ENCODE measurements around the gene SLC38A9.
A peak's percentile ranks its signal among the peaks of the same experiment; 100 is the strongest.
"Not testable (repeated sequence)": the region's sequence is repeated elsewhere in the genome, so short reads cannot be mapped to it uniquely, and the experiment has no call there.

SLC38A9 gene

GRCh38 chr5:55609413-55609812, 102.7 kb downstream of the SLC38A9 start:
- DNase-seq (ENCODE audit: low spot score), result no peak

GRCh38 chr5:55608595-55609349, 103.4 kb downstream of the SLC38A9 start:
- no peak for DNase-seq (ENCODE audit: low spot score)

- not testable (repeated sequence) for DNase-seq (ENCODE audit: low spot score)
Measured at GRCh38 chr5:55607309-55607708, 104.8 kb downstream of the SLC38A9 start.

- no peak for DNase-seq (ENCODE audit: low spot score)
Measured at GRCh38 chr5:55604611-55605067, 107.5 kb downstream of the SLC38A9 start.

- DNase-seq (ENCODE audit: low spot score), result no peak
Measured at GRCh38 chr5:55603922-55604321, 108.2 kb downstream of the SLC38A9 start.

GRCh38 chr5:55601628-55602027, 110.5 kb downstream of the SLC38A9 start:
- no peak for DNase-seq (ENCODE audit: low spot score)

- peak; percentile 91 for DNase-seq (ENCODE audit: low spot score)
Measured at GRCh38 chr5:55601204-55601618, 110.9 kb downstream of the SLC38A9 start.

- DNase-seq (ENCODE audit: low spot score), result no peak
Measured at GRCh38 chr5:55600497-55601203, 111.5 kb downstream of the SLC38A9 start.

- DNase-seq (ENCODE audit: low spot score), result no peak
Measured at GRCh38 chr5:55600086-55600485, 112.0 kb downstream of the SLC38A9 start.

- no peak for DNase-seq (ENCODE audit: low spot score)
Measured at GRCh38 chr5:55599148-55600050, 112.7 kb downstream of the SLC38A9 start.

GRCh38 chr5:55597014-55597981, 114.8 kb downstream of the SLC38A9 start:
- DNase-seq (ENCODE audit: low spot score), result peak; percentile 86

- no peak for DNase-seq (ENCODE audit: low spot score)
Measured at GRCh38 chr5:55594671-55595070, 117.5 kb downstream of the SLC38A9 start.

- DNase-seq (ENCODE audit: low spot score), result no peak
Measured at GRCh38 chr5:55593115-55593472, 119.0 kb downstream of the SLC38A9 start.

GRCh38 chr5:55592388-55593114, 119.6 kb downstream of the SLC38A9 start:
- no peak for DNase-seq (ENCODE audit: low spot score)

GRCh38 chr5:55591686-55592085, 120.4 kb downstream of the SLC38A9 start:
- no peak for DNase-seq (ENCODE audit: low spot score)

- DNase-seq (ENCODE audit: low spot score), result no peak
Measured at GRCh38 chr5:55585206-55585610, 126.9 kb downstream of the SLC38A9 start.

- DNase-seq (ENCODE audit: low spot score), result no peak
Measured at GRCh38 chr5:55584398-55585205, 127.5 kb downstream of the SLC38A9 start.

- DNase-seq (ENCODE audit: low spot score), result no peak
Measured at GRCh38 chr5:55583578-55583977, 128.5 kb downstream of the SLC38A9 start.

- DNase-seq (ENCODE audit: low spot score), result no peak
Measured at GRCh38 chr5:55582256-55582655, 129.9 kb downstream of the SLC38A9 start.

- no peak for DNase-seq (ENCODE audit: low spot score)
Measured at GRCh38 chr5:55580042-55580441, 132.1 kb downstream of the SLC38A9 start.

Data from LoVo (cell line).